Gastrocnemius medialis (tissue), 4 donors: ENCODE results near the gene CTTNBP2NL.

Experiments
- POLR2A ChIP-seq, 2 donors: fragments of 450-650 bp; IDR thresholded peaks; one replicate each; pipeline ENCODE4 v1.6.1; 2017; ENCODE audit warnings: antibody characterized with exemption in 2 of 2, mild to moderate bottlenecking in 2 of 2, moderate library complexity in 2 of 2
- TF ChIP-seq, protein P1 (sequence below), 5 experiments: fragments of 450-650 bp in 3 of 5; fragments of 200-600 bp in 2 of 5; sonication (generic) in 2 of 5; IDR thresholded peaks in 4 of 5; conservative IDR thresholded peaks in 1 of 5; 1 replicate in 4 of 5; 2 replicates in 1 of 5; pipeline ENCODE4 v1.5.1; 2016 to 2019; ENCODE audit warnings: antibody characterized with exemption in 5 of 5, mild to moderate bottlenecking in 3 of 5, moderate library complexity in 3 of 5

DNA sequence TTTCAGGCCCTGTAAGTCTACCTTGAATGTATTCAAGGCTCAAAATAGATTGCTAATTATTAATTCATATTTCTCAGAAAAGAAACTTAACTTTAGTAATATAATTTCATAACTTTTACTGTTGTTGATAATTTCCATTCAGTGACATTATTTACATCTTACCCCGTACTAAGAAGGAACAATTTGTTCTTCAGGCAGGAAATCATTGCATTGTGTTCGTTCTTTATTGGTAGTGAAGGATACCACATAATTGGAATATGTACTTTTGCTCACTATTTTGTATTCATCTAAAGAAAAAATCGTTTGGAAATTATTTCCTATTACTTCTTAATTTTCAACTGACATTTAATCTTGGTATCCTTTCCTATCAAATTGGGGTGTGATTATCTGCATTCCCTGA is 39.4 kb downstream of the CTTNBP2NL start:
- no peak for TF ChIP-seq POLR2A (IDR thresholded peaks at IDR 0.05)
- TF ChIP-seq, protein P1, sequence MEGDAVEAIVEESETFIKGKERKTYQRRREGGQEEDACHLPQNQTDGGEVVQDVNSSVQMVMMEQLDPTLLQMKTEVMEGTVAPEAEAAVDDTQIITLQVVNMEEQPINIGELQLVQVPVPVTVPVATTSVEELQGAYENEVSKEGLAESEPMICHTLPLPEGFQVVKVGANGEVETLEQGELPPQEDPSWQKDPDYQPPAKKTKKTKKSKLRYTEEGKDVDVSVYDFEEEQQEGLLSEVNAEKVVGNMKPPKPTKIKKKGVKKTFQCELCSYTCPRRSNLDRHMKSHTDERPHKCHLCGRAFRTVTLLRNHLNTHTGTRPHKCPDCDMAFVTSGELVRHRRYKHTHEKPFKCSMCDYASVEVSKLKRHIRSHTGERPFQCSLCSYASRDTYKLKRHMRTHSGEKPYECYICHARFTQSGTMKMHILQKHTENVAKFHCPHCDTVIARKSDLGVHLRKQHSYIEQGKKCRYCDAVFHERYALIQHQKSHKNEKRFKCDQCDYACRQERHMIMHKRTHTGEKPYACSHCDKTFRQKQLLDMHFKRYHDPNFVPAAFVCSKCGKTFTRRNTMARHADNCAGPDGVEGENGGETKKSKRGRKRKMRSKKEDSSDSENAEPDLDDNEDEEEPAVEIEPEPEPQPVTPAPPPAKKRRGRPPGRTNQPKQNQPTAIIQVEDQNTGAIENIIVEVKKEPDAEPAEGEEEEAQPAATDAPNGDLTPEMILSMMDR (IDR thresholded peaks at IDR 0.05 in 4 of 5, conservative IDR thresholded peaks at IDR 0.05 in 1 of 5) = no peak
